CD4-positive, alpha-beta T cell treated with Interleukin-17A for 1 hour (primary cell): ENCODE data around the gene NOL3.

Experiments
- DNase-seq: peaks from one replicate; pipeline ENCODE4 v3.0.0-alpha.2; 2020

The NOL3 gene

DNA sequence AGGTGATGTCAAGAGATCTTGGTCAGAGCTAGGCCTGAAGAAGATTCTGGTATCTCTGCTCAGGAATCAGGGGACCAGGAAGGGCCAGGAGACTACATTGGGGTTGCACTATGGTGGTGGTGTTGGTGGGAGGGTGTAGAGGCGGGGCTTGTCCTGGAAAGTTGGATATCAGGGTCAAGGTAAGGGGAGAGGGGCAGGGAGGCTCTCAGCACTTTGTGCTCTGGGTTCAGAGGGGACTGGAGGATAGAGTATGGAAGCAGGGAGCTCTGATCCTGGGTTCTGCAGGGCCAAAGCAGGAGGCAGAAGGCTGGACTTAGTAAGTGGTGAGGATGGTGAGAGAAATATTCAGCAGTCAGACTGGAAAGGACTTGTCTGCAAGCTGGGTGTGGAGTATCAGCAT is 3.0 kb downstream of the NOL3 start:
- no peak for DNase-seq

DNA sequence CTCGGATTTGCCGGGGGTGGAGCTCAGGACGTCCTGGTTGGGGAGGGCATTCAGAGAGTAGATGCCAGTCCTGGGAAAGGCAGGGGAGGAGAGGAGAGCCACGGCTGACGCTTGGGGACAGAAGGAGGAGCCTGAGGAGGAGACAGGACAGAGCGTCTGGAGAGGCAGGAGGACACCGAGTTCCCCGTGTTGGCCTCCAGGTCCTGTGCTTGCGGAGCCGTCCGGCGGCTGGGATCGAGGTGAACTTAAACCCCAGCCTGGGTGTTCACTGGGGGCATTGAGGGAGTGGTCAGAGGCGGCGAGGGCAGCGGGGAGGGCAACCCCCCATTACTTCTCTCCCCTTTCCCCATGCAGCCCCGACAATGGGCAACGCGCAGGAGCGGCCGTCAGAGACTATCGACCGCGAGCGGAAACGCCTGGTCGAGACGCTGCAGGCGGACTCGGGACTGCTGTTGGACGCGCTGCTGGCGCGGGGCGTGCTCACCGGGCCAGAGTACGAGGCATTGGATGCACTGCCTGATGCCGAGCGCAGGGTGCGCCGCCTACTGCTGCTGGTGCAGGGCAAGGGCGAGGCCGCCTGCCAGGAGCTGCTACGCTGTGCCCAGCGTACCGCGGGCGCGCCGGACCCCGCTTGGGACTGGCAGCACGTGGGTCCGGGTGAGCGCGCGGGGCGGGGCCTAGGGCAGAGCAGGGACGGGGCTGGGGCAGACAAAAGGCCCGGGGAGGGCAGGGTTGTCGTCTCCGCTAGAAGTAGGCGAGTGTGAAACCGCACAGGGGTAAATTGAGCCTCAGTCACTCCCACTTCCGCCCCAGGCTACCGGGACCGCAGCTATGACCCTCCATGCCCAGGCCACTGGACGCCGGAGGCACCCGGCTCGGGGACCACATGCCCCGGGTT is 3.7 kb downstream of the NOL3 start:
- peak; percentile 75 for DNase-seq

DNA sequence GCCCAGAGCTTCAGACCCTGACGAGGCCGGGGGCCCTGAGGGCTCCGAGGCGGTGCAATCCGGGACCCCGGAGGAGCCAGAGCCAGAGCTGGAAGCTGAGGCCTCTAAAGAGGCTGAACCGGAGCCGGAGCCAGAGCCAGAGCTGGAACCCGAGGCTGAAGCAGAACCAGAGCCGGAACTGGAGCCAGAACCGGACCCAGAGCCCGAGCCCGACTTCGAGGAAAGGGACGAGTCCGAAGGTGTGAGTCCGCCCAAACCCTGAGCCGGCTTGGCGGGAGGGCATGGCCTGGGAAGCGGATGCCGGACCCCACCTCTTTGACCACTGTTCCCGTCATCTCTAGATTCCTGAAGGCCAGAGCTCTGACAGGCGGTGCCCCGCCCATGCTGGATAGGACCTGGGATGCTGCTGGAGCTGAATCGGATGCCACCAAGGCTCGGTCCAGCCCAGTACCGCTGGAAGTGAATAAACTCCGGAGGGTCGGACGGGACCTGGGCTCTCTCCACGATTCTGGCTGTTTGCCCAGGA is 4.4 kb downstream of the NOL3 start:
- no peak for DNase-seq

DNA sequence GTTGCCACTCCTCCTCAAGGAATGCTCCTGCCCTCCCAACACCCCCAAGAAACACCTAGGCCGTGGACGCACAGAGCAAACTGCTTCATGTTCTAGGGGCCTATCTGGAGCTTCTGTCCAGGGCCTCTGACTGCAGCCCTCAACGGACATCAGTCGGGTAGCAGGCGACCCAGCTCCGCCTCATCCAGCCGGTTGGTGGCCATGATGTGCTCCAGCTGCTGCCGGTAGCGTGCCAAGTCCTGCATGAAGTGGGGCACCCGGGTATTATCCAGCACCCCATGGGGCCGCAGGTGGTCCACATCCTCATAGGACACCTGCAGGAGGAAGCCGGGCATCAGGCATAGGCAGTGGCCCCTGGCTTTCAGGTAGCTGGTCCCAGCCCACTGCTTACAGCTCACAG is 6.3 kb downstream of the NOL3 start:
- no peak for DNase-seq

DNA sequence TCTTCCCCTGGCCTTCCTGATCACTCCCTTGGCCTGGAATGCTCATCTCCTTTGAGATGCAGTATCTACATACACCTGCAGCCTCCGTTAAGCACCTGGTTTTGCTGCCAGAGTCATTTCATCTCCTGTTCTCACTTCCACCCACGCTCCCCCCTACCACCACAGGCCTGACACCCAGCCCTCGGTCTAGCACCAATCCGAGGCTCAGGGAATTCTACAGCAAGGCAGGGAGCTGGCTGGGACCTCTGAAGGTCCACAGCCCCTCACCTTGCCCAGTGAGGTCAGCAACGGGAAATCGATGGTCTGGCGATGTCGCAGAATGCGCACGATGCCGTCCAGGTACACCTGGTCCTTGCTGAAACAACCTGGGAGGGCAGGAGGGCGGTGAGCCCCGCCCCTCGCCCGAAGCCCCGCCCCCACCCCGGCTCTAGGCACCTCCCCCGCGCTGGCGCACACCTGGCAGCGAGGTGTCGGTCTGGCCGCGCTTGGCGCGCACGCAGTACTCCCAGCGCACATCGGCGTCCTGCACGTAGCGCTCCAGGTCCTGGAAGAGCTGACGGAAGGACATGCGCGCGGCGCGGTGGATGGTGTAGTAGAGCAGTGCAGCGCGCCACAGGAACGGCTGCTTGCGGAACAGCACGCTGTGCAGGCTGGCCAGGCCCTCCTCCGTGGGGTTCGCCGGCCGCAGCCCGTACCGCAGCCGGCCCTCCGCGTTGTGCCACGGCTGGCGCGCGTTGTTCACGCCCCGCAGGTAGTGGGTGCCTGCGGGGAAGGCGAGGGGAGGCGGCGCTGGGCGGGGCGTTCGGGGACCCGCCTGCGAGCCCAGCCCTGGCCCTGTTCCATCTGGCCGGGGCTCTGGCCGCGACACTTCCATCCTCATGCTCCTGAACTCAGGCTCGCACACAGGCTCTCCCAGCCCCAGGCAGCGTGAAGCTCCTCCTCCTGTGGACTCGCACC is 7.7 kb downstream of the NOL3 start:
- peak; percentile 76 for DNase-seq

DNA sequence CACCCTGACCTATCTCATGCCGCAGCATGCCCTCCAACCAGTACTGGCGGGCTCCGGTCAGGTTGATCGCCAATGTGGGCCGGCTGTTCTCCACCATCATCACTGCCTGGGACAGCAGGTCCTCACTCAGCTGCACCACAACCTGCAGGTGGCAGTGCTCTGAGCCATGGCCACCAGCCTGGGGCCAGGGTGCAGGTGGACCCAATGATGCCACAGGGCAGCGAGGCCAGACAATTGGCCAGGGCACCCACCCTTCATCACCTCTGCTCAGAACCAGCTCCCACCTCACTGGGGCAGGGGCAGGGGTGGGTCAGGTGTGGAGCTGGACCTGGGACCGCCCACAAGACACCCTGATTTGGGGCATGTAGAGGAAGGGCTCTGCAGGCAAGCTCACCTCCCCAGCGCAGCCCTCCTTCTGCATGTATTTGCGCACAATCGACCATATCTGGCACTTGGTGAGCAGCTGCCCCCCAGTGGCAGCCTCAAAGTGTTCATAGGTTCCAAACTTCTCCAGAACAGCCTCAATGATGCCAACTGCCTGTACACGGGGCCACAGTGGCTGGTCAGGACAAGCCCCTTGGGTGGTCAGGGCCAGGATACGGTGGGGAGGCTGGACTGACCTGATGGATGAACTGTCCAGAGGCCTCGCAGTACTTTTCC is 9.2 kb downstream of the NOL3 start:
- no peak for DNase-seq

DNA sequence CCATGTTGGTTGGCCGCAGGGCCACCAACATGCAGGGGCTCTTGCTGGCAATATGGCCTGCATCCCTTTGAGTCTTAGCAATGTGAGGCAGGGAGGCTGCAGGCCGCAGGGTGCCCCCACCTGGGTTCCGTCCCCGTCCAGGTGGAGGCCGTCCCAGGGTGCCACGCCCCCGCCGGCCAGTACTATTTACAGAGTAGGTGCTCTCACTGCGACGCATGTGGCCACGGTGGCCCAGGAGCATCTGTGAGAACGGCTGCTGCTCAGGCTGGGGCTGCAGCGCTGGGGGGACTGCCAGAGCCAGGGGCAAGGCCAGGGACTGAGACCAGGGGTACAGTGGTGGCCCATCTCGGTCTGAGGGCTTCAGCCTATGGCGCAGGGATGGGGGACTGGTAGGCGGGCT is 9.8 kb downstream of the NOL3 start:
- DNase-seq: no peak

DNA sequence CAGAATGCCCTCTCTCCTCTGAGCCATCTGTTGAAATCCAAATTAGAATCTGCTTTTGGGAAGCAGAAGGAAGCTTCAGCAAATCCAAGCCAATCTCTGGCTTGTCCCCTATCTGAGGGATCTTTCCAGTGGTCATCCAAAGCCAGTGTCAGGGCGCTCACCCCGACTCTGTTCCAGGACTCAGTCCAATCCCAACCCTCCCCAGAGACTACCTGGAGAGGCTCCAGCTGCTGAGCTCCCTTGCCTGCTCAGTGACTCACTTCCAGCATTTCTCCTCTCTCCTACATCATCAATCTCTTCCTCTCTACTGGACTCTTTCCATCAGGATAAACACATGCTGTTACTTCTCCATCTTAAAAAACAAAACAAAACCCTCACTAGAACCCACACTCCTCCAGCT is 11.0 kb downstream of the NOL3 start:
- DNase-seq: no peak

DNA sequence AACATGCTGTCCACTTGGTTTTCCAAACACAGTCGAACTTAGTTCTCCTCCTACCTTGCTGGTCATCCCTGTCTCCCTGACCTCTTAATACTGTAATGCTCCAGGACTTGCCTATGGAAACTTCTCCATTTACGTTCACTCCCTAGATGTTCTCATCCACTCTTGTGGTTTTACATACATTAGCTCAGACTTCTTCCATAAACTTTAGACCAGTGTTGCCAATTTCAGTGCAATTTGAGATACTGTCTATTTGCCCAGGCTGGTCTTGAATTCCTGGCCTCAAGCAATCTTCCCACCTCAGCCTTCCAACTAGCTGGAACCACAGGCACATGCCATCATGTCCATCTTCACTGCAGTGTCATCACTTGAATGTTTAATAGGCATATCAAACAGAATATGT is 11.9 kb downstream of the NOL3 start:
- DNase-seq: no peak

DNA sequence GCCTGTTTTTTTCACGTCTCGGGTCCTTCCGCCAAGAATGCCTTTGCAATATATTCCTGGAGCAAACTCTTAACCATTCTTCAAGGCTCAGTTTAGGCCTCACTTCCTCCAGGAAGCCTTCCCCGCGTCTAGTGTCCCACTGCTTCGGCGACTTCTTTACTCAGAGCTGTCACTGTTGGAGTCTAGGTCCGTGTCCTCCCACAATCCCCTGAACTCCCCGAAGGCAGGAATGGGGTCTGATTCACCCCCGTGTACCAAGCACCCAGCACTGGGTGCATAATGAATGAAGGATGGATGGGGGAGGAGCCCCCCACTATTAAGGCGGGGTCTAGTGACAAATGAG is 12.9 kb downstream of the NOL3 start:
- DNase-seq: no peak

DNA sequence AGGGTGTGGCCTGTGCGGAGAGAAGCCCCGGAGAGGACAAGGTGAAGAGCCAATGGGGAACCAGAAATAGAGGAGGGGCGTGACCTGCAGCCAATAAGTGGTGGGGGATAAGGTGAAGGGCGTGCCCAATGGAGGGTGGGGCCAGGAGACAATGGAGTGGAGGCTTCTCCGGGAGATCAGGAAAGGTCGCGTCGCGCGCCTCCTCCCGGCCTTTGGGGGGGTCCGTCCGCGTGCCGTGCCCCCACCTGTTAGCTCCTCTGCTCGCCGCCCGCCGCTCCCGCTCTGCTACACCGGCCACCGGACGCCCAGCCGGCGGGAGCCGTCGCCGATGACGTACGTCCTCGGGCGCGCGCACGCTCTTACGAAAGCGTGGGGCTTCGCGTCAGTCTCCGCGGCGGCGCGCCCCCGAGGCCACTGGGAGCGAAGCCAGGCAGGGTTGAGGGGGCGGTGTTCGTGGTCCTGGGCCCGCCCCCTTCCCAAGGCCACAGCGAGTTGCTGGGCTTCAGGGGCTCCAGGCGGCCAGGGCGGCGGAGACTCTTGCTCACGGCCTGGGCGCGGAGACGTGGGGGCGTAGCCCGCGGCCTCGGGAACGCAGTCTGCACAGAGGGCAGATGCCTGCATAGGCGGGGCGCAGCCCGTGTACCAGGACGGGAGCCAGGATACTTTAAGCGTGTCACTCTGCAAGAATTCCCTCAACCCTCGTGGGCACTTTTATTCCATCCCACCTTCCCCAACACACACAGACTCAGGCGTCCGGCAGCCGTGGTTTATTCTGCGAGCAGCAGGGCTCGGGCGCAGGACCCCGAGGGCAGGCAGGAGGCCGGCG is 13.5 kb downstream of the NOL3 start, which contains the start of gene MATCAP1:
Gene MATCAP1, minus strand, starts transcription at position 337 of the 826 bp plus-strand sequence. CDS start 3,353 bp downstream, outside the sequence.
- DNase-seq: peak; percentile 98

DNA sequence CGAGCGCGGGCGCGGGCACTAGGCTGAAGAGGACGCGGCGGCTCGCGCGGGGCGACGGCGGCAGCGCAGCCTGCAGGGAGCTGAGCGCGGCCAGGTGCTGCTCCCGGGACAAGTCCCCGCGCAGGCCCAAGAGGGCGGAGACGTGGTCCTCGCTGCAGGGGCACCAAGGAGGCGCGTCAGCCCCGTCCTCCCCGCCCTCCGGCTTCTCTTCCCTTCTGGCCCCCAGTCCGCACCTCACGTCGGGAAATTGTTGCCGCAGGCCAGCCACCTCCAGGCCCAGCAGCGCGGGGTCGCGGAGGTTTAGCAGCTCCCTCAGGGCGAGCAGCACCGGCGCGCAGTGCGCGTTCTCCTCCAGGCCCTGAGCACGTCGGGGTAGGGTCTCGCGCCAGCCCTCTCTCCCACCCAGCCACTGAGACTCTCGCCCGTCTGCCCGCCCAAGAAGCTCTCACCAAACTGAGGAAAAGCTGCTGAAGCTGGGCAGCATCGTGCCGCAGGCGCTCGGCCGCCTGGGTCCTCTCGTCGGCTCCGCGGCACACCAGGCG is 14.2 kb downstream of the NOL3 start:
- DNase-seq: no peak

DNA sequence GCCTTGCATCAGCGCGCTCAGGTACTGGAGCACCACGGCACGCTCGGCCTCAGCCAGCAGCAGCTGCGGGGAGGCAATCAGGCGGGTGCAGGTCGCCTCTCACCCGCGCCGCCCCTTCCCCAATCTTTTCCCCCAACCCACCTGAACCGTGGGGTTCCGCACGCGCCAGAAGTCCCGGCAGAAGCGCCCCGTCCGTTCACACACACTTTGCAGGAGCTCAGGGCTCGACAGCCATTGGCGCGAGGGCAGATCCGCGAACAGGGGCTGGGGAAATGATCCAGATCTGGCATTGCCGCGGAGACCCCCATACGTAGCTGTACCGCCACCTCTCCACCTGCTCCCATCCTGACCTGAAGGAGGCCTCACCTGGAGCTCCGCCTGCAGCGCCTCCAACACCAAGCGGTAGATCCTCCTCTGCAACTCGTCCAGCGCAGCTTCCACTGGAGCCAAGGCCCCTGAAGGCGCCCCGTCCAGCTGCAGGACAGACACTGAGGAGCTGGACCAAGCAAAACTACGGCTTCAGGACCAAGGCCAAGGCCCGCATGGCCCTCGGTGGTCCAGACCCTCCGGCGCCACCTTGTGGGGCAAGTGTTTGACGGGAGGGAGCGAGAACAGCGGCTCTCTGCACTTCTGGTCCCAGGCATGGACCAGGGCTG is 14.8 kb downstream of the NOL3 start:
- DNase-seq: peak; percentile 85

DNA sequence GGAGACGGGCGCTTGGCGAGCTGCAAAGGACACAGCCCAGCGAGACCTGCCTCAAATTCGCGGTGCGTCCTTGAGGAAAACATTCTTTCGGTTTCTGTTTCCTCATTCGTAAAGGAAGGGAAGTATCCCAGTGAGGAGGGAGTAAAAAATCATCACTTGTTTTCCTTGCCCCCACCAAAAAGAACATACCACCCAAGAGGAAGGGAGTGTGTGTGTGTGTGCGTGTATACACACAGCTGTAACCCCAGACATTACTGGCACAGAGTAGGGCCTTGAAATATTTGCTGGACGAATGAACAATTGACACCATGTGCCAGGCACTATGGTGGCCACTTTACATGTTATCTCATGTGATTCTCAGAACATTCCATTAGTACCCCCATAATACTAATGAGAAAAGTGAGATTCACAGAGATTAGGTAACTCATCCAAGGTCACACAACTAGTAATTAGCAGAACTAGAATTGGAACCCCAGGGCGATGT is 15.4 kb downstream of the NOL3 start:
- DNase-seq: no peak

DNA sequence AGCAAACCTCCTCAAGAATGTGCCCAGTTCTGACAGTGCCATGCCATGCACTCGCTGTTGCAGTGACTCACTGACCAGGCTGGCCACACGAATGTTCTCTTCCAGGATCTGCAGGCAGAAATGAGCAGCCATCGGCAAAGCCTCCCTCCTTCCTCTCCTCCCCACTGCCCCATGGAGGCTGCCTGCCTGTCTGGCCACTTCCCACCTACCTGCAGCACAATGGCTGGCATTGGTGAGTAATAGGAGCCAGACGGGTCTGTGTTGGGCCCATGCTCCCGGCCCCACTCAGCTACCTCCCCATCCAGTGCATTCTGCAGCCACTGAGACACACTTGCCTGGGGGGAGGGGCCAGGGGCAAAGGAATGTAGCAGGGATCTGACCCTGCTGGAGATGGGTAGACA is 16.2 kb downstream of the NOL3 start:
- no peak for DNase-seq

DNA sequence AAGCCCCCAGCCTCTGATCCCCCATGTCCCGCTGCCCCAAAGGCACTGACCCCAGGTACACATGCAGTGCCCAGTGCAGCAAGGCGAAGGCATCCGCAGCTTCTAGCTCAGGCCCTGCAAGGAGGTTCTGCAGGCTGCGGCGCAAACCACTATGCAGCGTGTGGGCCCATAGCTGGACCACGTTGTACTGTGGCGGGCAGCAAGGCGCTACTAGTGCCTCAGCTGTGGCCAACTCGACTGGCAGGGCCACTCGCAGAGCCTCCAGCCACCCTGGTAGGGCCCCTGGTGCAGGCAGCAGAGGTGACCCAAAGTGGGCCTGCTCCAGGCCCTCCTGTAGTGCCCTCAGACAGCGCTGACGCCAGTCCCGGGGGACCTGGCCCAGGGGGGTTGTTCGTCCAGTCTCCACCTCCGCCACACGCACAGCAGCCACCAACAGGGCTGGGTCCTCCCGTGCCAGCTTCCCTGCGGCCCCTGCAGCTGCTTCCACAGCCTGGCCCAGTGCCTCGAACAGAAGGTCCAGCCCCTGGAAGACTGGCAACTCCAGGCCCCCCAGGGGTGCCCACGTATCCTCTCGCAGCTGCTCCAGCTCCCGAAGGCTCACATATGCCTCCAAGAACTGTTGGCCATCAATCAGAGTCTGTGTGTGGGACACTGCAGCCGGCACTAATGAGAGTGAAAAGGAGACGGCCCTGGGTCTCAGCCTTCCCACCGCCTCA is 17.0 kb downstream of the NOL3 start:
- DNase-seq: no peak

DNA sequence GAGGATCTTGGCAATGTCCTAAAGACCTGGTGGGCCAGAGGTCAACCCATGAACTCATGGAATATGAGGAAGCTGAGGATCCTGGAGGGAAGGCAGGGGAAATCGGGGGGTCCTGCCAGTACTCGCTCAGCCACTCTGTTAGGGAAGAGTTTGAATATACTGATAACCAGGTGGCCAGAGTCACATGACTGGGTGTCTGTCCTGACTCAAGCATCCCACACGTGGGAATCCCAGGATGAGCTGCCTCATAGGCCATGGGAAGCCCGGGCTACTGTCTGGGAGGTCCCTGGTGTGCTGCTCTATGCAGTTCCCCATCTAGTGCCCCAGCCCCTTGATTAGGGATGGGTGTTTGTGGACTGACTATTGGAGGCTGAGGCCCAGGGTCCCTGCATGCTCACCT is 18.0 kb downstream of the NOL3 start:
- DNase-seq: no peak

DNA sequence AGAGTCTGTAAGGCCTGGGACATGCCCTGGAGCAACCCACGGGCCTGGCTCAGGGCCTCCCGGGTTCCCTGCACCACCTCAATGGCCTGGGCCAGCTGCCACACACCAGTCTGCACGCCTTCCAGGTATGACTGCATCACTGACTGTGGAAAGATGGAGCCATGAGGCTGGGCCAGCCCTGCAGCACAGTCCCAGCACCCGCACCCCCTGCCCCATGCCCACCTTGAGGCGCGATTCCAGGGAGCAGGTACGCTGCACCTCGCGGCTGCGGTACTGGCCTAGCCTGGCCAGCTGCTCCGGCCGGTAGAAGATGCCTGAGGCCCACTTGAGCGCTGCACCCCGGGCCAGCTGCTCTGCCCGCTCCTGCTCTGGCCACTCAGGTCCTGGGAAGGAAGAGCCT is 18.5 kb downstream of the NOL3 start:
- no peak for DNase-seq

DNA sequence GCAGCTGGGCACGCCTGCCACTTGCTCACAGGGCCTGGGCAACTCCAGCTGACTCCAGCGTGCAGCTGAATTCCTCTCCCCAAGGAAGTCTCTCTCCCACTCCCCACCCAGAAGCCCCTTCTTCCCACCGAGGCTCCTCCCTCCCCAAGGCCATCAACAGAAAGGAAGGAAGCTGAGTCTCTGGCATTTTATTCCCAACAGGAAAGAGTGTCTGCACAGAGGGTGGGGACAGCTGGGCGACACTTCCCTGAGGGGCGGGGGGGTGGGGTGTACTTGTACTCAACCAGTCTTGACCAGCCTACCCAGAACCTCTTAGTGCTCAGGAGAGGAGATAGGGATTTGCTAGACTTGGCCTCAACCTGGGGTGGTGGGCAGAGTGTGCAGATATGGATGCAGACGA is 19.7 kb downstream of the NOL3 start, which contains the start of gene EXOC3L1:
Gene EXOC3L1, minus strand, starts transcription at position 96 of the 400 bp plus-strand sequence. CDS start 460 bp downstream, outside the sequence.
- DNase-seq: no peak
